Measurements from ENCODE around the gene BRD3OS. TPM values are rescaled to one million over a fixed set of nuclear protein-coding genes. Genes with fewer than 3 reads are reported as not detected.

The BRD3OS gene
- polyA plus RNA-seq, 1 of the 3 experiments (the other 2 are of a cell fraction): 23.1 TPM

GRCh38 chr9:134064711-134065110, 39.4 kb downstream of the BRD3OS start:
- no peaks in the 10 kb centered on the region for H3K36me3 ChIP-seq (replicated peaks in 1 of 2; ENCODE audit: control insufficient read depth in 1 of 2, insufficient read depth in 2 of 2, low read length in 1 of 2)
- TF ChIP-seq PBX3 (IDR thresholded peaks at IDR 0.05): no peak
- TF ChIP-seq GATA2 (CRISPR knock-in tag; IDR thresholded peaks at IDR 0.05): no peak
- no peak for TF ChIP-seq MEF2A (IDR thresholded peaks at IDR 0.05; ENCODE audit: borderline replicate concordance, low read depth)
- no peak for TF ChIP-seq TEAD4 (IDR thresholded peaks at IDR 0.05; ENCODE audit: borderline replicate concordance, insufficient read depth)
- TF ChIP-seq USF2 (IDR thresholded peaks at IDR 0.05; ENCODE audit: borderline replicate concordance, low read depth, low read length): no peak
- TF ChIP-seq GABPA (IDR thresholded peaks at IDR 0.05; ENCODE audit: low read depth): no peak
- no peak for TF ChIP-seq ELF1 (IDR thresholded peaks at IDR 0.05)
- TF ChIP-seq, protein P1, sequence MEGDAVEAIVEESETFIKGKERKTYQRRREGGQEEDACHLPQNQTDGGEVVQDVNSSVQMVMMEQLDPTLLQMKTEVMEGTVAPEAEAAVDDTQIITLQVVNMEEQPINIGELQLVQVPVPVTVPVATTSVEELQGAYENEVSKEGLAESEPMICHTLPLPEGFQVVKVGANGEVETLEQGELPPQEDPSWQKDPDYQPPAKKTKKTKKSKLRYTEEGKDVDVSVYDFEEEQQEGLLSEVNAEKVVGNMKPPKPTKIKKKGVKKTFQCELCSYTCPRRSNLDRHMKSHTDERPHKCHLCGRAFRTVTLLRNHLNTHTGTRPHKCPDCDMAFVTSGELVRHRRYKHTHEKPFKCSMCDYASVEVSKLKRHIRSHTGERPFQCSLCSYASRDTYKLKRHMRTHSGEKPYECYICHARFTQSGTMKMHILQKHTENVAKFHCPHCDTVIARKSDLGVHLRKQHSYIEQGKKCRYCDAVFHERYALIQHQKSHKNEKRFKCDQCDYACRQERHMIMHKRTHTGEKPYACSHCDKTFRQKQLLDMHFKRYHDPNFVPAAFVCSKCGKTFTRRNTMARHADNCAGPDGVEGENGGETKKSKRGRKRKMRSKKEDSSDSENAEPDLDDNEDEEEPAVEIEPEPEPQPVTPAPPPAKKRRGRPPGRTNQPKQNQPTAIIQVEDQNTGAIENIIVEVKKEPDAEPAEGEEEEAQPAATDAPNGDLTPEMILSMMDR (IDR thresholded peaks at IDR 0.05): no peak
- TF ChIP-seq SIN3A (IDR thresholded peaks at IDR 0.05; ENCODE audit: borderline replicate concordance, low read depth, low read length): no peak
- no peak for TF ChIP-seq FOSL2 (IDR thresholded peaks at IDR 0.05; ENCODE audit: borderline replicate concordance, low read depth)
- no peak for TF ChIP-seq FOXM1 (IDR thresholded peaks at IDR 0.05; ENCODE audit: low read depth)
- TF ChIP-seq, protein P2, sequence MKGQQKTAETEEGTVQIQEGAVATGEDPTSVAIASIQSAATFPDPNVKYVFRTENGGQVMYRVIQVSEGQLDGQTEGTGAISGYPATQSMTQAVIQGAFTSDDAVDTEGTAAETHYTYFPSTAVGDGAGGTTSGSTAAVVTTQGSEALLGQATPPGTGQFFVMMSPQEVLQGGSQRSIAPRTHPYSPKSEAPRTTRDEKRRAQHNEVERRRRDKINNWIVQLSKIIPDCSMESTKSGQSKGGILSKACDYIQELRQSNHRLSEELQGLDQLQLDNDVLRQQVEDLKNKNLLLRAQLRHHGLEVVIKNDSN (IDR thresholded peaks at IDR 0.05; ENCODE audit: borderline replicate concordance, low read depth): no peak
- peak overlapping the region; percentile 100; the same call in 1 of the 2 replicates for H3K4me2 ChIP-seq
- H3K79me2 ChIP-seq (ENCODE audit: insufficient read depth): peaks cover 74% of the 10 kb centered on the region
- no peak overlapping the region for H3K27ac ChIP-seq (ENCODE audit: low read depth in 2 of 2, low read length in 1 of 2)
- peaks cover 8% of the 10 kb centered on the region for H3F3A ChIP-seq (replicated peaks; ENCODE audit: insufficient read depth)
- peaks cover 6% of the 10 kb centered on the region; the same call in 1 of the 2 replicates for H3K27me3 ChIP-seq (ENCODE audit: insufficient read depth)
- H3K9me3 ChIP-seq: no peaks in the 10 kb centered on the region
- no peak overlapping the region for H2AFZ ChIP-seq (ENCODE audit: low read depth)
- CTCF ChIA-PET: interaction anchor here (0.7 to 2.2 kb wide), 4 partner anchors 10 to 478 kb away, joined by 3 to 5 read pairs (median 4); partner anchors contain the start of gene BRD3OS
- no peak overlapping the region for H3K9ac ChIP-seq
- POLR2A ChIA-PET: no interaction called here
- peaks cover 69% of the 10 kb centered on the region for H4K20me1 ChIP-seq (ENCODE audit: insufficient read depth)
- DNase-seq: no peak
- H3K4me3 ChIP-seq (ENCODE audit: low read depth in 2 of 2, low read length in 1 of 2): no peak overlapping the region
- 95% methylated on average over 5 of the region's 7 CpGs for WGBS (ENCODE audit: low lambda C conversion rate)
- no peaks in the 10 kb centered on the region for H3K9me2 ChIP-seq
- peaks cover 0 to 45% of the 10 kb centered on the region in 2 experiments; a peak in 1 of 4 replicates for H3K4me1 ChIP-seq (ENCODE audit: control insufficient read depth in 1 of 2, insufficient read depth in 2 of 2, low read depth in 1 of 2, low read length in 1 of 2)
